ENCODE results near the gene SIX2. TPM values are rescaled to one million over a fixed set of nuclear protein-coding genes. Genes with fewer than 3 reads are reported as not detected.

Gene SIX2
- total RNA-seq, 1 donor from 2014 or later, result 45.9 TPM

DNA sequence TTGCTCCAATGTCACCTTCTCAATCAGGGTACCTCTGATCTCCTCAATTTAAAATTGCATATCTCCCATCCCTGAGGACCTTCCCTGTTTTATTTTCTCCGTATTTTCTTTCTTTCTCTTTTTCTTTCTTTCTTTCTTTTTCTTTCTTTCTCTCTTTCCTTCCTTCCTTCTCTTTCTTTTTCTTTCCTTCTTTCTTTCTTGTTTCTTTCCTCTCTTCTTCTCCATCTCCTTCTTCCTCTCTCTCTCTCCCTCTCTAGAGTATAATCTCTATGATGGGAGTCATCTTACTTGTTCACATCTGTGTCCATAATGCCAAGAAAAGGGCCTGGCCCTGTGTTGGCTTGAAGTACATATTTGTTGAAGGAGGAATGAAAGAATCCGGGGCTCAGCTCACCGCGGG lies 21.3 kb upstream of the SIX2 start:
- no peaks in the 10 kb centered on the region for H3K27me3 Mint-ChIP-seq (ENCODE audit: unreplicated experiment)

DNA sequence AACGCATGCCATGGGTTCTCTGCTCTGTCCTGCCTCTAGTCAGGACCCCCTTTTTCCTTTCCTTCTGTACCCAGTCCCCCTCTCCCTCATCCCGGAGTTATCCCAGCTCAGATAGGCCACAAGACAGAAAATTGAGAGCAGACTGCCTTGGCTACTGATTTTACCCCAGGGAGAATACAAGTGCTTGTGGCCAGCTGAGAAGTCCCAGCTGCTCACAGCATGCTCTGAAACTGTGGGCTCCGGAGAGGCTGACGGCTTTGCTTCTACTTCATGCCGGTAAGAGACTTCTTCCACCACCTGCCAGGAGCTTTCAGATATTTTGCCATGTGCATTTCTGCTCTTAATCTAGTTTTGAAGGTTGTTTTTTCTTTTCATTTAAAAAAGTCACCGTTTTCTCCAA lies 20.0 kb upstream of the SIX2 start:
- H3K27me3 Mint-ChIP-seq (ENCODE audit: unreplicated experiment), result no peaks in the 10 kb centered on the region
- peaks cover 25% of the 10 kb centered on the region for H3K4me1 Mint-ChIP-seq (ENCODE audit: unreplicated experiment)
- H3K36me3 Mint-ChIP-seq (ENCODE audit: unreplicated experiment), result no peaks in the 10 kb centered on the region
- no peaks in the 10 kb centered on the region for H3K9me3 Mint-ChIP-seq (ENCODE audit: unreplicated experiment)
- no peak overlapping the region for H3K4me3 Mint-ChIP-seq (ENCODE audit: unreplicated experiment)
- H3K27ac Mint-ChIP-seq (ENCODE audit: unreplicated experiment), result peak overlapping the region; percentile 37
- TF ChIP-seq, protein P1, sequence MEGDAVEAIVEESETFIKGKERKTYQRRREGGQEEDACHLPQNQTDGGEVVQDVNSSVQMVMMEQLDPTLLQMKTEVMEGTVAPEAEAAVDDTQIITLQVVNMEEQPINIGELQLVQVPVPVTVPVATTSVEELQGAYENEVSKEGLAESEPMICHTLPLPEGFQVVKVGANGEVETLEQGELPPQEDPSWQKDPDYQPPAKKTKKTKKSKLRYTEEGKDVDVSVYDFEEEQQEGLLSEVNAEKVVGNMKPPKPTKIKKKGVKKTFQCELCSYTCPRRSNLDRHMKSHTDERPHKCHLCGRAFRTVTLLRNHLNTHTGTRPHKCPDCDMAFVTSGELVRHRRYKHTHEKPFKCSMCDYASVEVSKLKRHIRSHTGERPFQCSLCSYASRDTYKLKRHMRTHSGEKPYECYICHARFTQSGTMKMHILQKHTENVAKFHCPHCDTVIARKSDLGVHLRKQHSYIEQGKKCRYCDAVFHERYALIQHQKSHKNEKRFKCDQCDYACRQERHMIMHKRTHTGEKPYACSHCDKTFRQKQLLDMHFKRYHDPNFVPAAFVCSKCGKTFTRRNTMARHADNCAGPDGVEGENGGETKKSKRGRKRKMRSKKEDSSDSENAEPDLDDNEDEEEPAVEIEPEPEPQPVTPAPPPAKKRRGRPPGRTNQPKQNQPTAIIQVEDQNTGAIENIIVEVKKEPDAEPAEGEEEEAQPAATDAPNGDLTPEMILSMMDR (IDR thresholded peaks at IDR 0.05), result no peak
- no peak for DNase-seq (ENCODE audit: extremely low spot score, unreplicated experiment)

More for the DNA sequence above, 21.3 kb upstream of the SIX2 start:
- Mint-ChIP-seq H3K4me1 (ENCODE audit: unreplicated experiment) (peaks cover 14% of the 10 kb centered on the region), H3K9me3 (ENCODE audit: unreplicated experiment) (no peaks in the 10 kb centered on the region), H3K36me3 (ENCODE audit: unreplicated experiment) (no peaks in the 10 kb centered on the region), H3K4me3 (ENCODE audit: unreplicated experiment) (no peak overlapping the region), H3K27ac (ENCODE audit: unreplicated experiment) (no peak overlapping the region)
- no peak for DNase-seq (ENCODE audit: extremely low spot score, unreplicated experiment)
- TF ChIP-seq, protein P1 (IDR thresholded peaks at IDR 0.05), result no peak

DNA sequence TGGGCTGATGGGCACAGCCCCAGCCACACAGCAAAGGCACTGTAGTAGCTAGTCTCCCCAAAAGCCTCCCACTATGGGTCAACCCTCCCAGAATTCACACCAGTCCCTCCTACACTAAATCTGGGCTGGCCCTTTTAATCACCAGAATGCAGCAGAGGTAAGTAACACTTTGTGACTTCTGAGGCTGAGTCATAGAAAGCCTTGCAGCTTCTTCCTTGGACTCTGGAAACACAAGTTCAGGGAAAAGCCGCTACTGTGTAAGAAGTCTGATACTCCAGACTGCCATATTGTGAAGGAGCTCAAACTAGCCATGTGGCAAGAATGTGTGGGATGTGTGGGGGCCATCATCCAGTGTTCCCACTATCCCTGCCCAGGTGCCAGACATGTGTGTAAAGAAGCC lies 19.0 kb upstream of the SIX2 start:
- H3K36me3 Mint-ChIP-seq (ENCODE audit: unreplicated experiment), result no peaks in the 10 kb centered on the region
- H3K27me3 Mint-ChIP-seq (ENCODE audit: unreplicated experiment), result no peaks in the 10 kb centered on the region
- TF ChIP-seq, protein P1 (IDR thresholded peaks at IDR 0.05), result no peak
- DNase-seq (ENCODE audit: extremely low spot score, unreplicated experiment), result no peak
- peaks cover 25% of the 10 kb centered on the region for H3K4me1 Mint-ChIP-seq (ENCODE audit: unreplicated experiment)
- no peaks in the 10 kb centered on the region for H3K9me3 Mint-ChIP-seq (ENCODE audit: unreplicated experiment)
- no peak overlapping the region for H3K4me3 Mint-ChIP-seq (ENCODE audit: unreplicated experiment)
- no peak overlapping the region for H3K27ac Mint-ChIP-seq (ENCODE audit: unreplicated experiment)

- Mint-ChIP-seq H3K4me1 (ENCODE audit: unreplicated experiment) (peaks cover 25% of the 10 kb centered on the region), H3K27me3 (ENCODE audit: unreplicated experiment) (no peaks in the 10 kb centered on the region), H3K9me3 (ENCODE audit: unreplicated experiment) (no peaks in the 10 kb centered on the region), H3K36me3 (ENCODE audit: unreplicated experiment) (no peaks in the 10 kb centered on the region), H3K4me3 (ENCODE audit: unreplicated experiment) (no peak overlapping the region), H3K27ac (ENCODE audit: unreplicated experiment) (no peak overlapping the region)
- no peak for DNase-seq (ENCODE audit: extremely low spot score, unreplicated experiment)
- TF ChIP-seq, protein P1 (IDR thresholded peaks at IDR 0.05), result no peak
Observed at GRCh38 chr2:45026924-45027450, 17.7 kb upstream of the SIX2 start.

- Mint-ChIP-seq H3K9me3 (ENCODE audit: unreplicated experiment) (no peaks in the 10 kb centered on the region), H3K27ac (ENCODE audit: unreplicated experiment) (peak overlapping the region; percentile 89), H3K4me1 (ENCODE audit: unreplicated experiment) (peaks cover 25% of the 10 kb centered on the region), H3K36me3 (ENCODE audit: unreplicated experiment) (no peaks in the 10 kb centered on the region), H3K4me3 (ENCODE audit: unreplicated experiment) (no peak overlapping the region), H3K27me3 (ENCODE audit: unreplicated experiment) (no peaks in the 10 kb centered on the region)
- TF ChIP-seq, protein P1 (IDR thresholded peaks at IDR 0.05), result peak; percentile 50
- no peak for DNase-seq (ENCODE audit: extremely low spot score, unreplicated experiment)
Observed at GRCh38 chr2:45024600-45025291, 15.5 kb upstream of the SIX2 start.
